HG03521 (cell line): ENCODE data around the gene DHRS1.

ENCODE experiments used
- ATAC-seq: cut with Tn5 transposase; IDR thresholded peaks from one replicate; pipeline ENCODE4 v1.9.1; 2021; ENCODE audit warnings: mild to moderate bottlenecking, moderate library complexity; ENCODE audit not compliant: unreplicated experiment

Gene DHRS1

GRCh38 chr14:24310646-24311604 lies 11.3 kb upstream of the DHRS1 start, which contains the start of gene LTB4R:
TSS of gene LTB4R (plus strand) at chr14:24311502. CDS start at chr14:24315652, 4,150 bp downstream.
- ATAC-seq: peak; percentile 59

GRCh38 chr14:24310265-24310645 lies 10.7 kb upstream of the DHRS1 start:
- ATAC-seq: no peak

GRCh38 chr14:24309538-24310264 lies 10.1 kb upstream of the DHRS1 start, which contains the start of gene LTB4R2:
TSS of gene LTB4R2 (plus strand) at chr14:24310140. CDS start at chr14:24310665, 525 bp downstream.
- ATAC-seq: no peak

- no peak for ATAC-seq
Observed at GRCh38 chr14:24308342-24309124, 9.0 kb upstream of the DHRS1 start.

GRCh38 chr14:24307575-24308341 lies 8.2 kb upstream of the DHRS1 start, which contains the start of gene CIDEB:
TSS of gene CIDEB (minus strand) at chr14:24307977. CDS start at chr14:24307858, 119 bp downstream.
- no peak for ATAC-seq

- ATAC-seq: no peak
Observed at GRCh38 chr14:24307156-24307574, 7.6 kb upstream of the DHRS1 start.

GRCh38 chr14:24304019-24304387 lies 4.4 kb upstream of the DHRS1 start:
- ATAC-seq: no peak

GRCh38 chr14:24300326-24300980 lies 873 bp upstream of the DHRS1 start:
- ATAC-seq: no peak

- peak; percentile 3 for ATAC-seq
Observed at GRCh38 chr14:24298892-24299254, 707 bp downstream of the DHRS1 start.

- ATAC-seq: no peak
Observed at GRCh38 chr14:24297190-24297964, 2.2 kb downstream of the DHRS1 start.

- ATAC-seq: no peak
Observed at GRCh38 chr14:24296341-24297157, 3.0 kb downstream of the DHRS1 start.

GRCh38 chr14:24293525-24293924 lies 6.1 kb downstream of the DHRS1 start:
- no peak for ATAC-seq

- ATAC-seq: no peak
Observed at GRCh38 chr14:24292118-24292807, 7.3 kb downstream of the DHRS1 start.

GRCh38 chr14:24291446-24292117 lies 8.0 kb downstream of the DHRS1 start:
- ATAC-seq: no peak

GRCh38 chr14:24290746-24291145 lies 8.8 kb downstream of the DHRS1 start:
- ATAC-seq: no peak

- no peak for ATAC-seq
Observed at GRCh38 chr14:24289649-24290280, 9.8 kb downstream of the DHRS1 start.
